ENCODE data around the gene RASA1.

Gene RASA1

DNA sequence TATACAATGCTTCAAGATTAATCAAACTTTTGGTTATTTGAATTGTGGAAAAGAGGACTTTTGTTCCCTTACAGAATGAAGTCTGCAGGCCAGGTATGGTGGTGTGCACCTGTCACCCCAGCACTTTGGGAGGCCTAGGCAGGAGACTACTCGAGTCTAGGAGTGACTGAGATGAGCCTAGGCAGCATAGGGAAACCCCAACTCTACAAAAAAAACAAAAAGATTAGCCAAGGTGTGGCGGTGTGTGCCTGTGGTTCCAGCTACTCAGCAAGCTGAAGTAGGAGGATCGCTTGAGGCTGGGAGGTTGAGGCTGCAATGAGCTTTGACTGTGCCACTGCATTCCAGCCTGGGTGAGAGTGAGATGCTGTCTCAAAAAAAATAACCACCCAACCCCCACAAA, 135.7 kb downstream of the RASA1 start:
- DNase-seq (ENCODE audit: low read depth in 2 of 2), result no peak

DNA sequence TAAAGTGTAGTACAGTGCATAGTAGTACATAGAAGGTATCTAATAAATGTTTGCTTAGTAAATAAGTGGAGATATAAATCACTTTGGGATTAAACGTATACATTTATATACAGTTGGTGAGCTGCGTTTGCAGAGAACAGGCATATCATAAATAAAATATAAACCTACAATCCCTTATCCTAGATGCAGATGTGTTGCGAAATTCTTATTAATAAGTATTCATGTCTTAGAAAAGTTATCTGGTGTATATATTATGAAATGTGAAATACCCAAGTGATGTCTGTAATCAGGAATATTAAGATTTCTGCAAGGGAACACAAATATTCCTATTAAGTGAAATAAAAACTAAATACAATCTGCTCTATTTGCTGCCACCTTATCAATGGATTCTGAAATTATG, 136.2 kb downstream of the RASA1 start:
- DNase-seq (ENCODE audit: low read depth in 2 of 2), result no peak

DNA sequence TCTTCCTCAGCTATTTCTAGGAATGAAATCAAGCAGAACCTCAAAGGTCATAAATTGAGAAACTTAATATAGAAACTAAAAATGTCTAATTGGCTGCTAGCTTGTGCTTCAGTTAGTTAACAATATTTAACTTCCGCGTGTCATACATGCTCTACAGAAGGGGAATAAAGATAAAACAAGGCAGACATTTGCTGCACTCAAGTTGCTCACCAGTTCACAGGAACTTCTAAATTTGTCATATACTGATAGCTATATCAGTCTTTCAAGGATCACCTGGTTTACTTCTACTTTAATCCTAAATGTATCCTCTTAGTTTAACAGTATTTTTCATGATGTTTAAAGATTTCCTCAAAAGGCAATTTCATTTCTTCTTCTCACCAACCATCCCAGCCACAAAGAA, 136.7 kb downstream of the RASA1 start:
- no peak for DNase-seq (ENCODE audit: low read depth in 2 of 2)

- no peak for DNase-seq (ENCODE audit: low read depth in 2 of 2)
Observed at GRCh38 chr5:87405472-87406155, 137.9 kb downstream of the RASA1 start.

GRCh38 chr5:87408204-87408603, 140.5 kb downstream of the RASA1 start:
- DNase-seq (ENCODE audit: low read depth in 2 of 2), result no peak

DNA sequence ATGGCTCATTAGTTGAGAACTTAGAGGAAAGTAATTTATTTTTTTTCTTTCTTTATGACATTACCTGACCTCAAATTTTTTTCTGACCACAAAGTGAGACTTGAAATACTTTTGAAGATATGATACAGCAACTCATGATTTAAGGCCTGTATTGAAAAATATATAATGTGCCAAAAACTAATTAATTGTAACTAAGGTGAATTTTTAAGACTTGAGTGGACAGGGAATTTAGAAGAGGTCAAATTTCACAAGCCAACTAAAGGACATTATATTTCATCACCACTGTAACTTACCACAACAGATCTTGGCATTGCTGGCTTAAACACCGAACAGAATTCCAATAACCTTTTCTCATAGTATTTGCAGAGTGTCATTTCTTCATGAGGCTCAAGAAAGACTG, 143.2 kb downstream of the RASA1 start:
- peak in 1 of 2 experiments; percentile 30 for DNase-seq (ENCODE audit: low read depth in 2 of 2)

- DNase-seq (ENCODE audit: low read depth in 2 of 2), result no peak
Observed at GRCh38 chr5:87411586-87411972, 143.9 kb downstream of the RASA1 start.

GRCh38 chr5:87411973-87412629, 144.4 kb downstream of the RASA1 start:
- DNase-seq (ENCODE audit: low read depth in 2 of 2), result no peak

DNA sequence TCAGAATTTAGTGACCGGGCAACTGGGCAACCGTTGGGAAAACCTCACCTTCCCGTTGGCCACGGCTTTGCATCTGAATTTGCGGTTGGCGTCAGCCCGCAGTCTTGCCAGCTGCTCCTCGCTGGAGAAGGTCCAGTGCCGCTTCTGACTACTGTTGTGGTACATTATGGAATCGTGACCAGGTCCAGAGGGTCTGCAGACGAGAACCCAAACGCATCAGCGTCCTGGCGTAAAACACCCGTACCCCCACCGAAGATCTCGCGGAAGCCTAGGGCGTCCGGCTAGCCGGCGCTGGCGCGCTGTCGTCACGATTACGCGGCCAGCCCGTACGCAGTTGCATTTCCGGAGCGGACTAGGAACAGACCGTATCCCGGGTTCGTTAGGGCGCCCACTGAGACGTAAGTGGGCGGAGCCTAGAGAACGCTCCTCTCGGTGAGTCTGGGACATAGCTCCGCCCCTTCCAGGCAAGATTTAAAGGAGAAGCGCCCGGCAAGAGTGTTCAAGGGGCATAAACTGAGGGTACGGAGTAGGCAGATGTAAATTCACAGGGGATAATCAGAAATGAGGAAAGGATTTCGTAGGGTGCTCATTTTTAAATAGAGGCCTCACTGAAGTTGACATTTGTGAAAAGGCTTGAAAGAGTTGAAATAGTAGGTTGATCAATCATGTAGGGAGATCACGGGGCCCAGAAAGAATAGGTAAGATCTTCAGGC, 145.1 kb downstream of the RASA1 start, which contains the start of gene CCNH:
CCNH (minus strand) TSS at position 301 of the 713 bp plus-strand sequence; CDS start at position 165, 136 bp downstream.
- DNase-seq (ENCODE audit: low read depth in 2 of 2), result peak; percentile 91 to 93

DNA sequence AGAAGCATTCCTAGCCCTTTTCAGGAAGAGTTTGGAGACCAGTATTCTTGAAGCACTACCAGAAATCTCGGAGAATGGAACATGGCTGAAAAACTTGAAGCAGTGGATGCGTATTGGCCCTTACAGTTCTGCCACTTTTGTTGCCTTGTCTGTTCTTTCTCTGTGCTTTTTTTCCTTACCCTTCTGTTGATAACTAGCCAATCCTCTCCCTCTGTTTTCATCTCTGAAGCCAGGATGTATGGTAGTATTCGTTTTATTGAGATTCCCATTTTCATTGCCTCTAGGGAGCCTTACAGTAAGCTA, 145.6 kb downstream of the RASA1 start:
- DNase-seq (ENCODE audit: low read depth in 2 of 2), result no peak

- no peak for DNase-seq (ENCODE audit: low read depth in 2 of 2)
Observed at GRCh38 chr5:87418506-87418905, 150.8 kb downstream of the RASA1 start.

- no peak for DNase-seq (ENCODE audit: low read depth in 2 of 2)
Observed at GRCh38 chr5:87421307-87421706, 153.6 kb downstream of the RASA1 start.

DNA sequence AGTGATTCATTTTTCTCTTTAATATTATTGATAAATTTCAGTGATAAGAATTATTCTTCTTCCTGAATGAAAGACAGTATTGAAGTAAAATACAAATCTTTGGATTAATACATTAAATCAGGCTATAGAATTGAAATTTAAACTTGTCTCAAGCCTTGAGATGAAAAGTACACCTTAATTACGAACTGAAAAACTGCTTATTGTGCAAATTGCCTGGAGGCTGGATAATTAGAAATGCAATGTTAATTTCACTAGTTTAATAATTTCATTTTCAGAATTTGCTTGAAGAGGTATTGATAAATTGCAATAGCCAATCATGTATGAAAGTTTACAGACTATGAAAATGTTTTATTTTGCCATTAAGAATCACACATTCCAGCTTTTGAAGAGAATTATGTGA, 156.1 kb downstream of the RASA1 start:
- DNase-seq (ENCODE audit: low read depth in 2 of 2), result no peak

- DNase-seq (ENCODE audit: low read depth in 2 of 2), result no peak
Observed at GRCh38 chr5:87430863-87431457, 163.3 kb downstream of the RASA1 start.

- no peak for DNase-seq (ENCODE audit: low read depth in 2 of 2)
Observed at GRCh38 chr5:87432460-87432859, 164.8 kb downstream of the RASA1 start.

DNA sequence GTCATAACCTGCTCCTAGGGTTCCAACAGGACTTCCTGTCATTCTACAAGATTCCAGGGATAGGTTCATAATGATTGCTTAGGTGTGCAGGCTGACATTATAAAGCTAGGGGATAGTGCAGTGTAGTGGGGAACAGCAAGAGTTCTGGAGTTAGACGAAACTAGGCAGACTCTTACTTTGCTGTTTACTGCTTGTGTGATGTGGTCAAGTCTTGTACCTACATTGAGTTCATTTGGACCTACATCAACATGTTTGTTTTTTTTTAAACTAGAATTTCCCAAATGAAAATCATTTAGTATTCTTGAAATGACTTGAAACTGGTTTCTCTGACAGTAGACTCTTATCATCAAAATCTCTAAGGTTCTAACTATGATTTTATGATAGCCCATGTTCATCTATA, 166.3 kb downstream of the RASA1 start:
- no peak for DNase-seq (ENCODE audit: low read depth in 2 of 2)

DNA sequence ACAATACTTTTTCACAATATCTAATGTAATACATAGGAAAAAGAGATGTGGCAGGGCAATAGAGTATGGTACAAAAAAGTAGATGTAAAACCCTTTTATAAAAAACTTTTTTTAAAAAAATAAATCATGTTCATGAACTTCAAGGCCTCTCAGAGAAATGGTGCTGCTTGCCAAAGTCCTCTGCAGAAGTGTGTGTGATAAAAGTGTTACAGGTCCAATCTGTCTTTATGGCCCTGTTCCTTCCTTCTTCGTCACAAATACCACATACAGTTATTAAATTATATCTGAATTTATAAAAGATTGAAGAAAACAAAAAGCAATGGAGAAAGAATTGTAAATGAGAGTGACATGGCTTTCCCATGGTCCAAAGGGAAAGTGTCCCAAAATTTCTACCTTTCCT, 166.8 kb downstream of the RASA1 start:
- no peak for DNase-seq (ENCODE audit: low read depth in 2 of 2)

DNA sequence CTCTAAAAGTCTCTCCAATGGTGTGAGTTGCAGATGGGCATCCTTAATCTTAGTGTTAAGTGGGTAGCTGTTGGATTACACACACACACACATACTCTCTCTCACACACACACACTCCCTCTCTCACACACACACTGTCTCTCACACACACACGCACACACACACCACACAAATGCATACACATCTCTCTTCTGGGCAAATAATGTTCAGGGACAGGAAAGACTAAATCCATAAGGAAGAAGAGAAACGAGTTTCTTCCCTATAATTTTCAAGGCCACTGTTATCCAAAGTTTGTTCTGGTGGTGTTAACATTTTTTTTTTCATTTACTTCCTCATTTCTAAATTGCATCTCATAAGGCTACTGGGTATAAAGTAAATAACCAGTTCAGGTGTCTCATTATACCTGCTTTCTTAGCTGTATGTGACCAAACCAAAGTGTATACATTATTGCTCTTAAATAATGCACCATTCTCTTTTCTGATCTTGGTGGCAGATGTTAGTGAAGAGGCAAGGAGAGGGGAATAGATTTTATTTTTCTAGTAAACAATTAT, 167.5 kb downstream of the RASA1 start:
- no peak for DNase-seq (ENCODE audit: low read depth in 2 of 2)

GRCh38 chr5:87437724-87438123, 170.0 kb downstream of the RASA1 start:
- DNase-seq (ENCODE audit: low read depth in 2 of 2), result no peak

- no peak for DNase-seq (ENCODE audit: low read depth in 2 of 2)
Observed at GRCh38 chr5:87438231-87438630, 170.5 kb downstream of the RASA1 start.
